Activated naive CD4-positive, alpha-beta T cell treated with anti-CD3 and anti-CD28 coated beads, Interleukin-2, amount 50 U/mL, for 24 hours (primary cell): ENCODE data around the gene TBX5.

Experiments
- H3K27ac Mint-ChIP-seq: one replicate; pipeline ENCODE4 v1.8.0; 2021; ENCODE audit warnings: mild to moderate bottlenecking, mixed read lengths
- H3K27me3 Mint-ChIP-seq: one replicate; pipeline ENCODE4 v1.8.0; 2021; ENCODE audit warnings: mixed read lengths
- H3K36me3 Mint-ChIP-seq: one replicate; pipeline ENCODE4 v1.8.0; 2021; ENCODE audit warnings: mixed read lengths
- H3K4me1 Mint-ChIP-seq: one replicate; pipeline ENCODE4 v1.8.0; 2021; ENCODE audit warnings: mixed read lengths
- H3K4me3 Mint-ChIP-seq: one replicate; pipeline ENCODE4 v1.8.0; 2021; ENCODE audit warnings: mild to moderate bottlenecking, mixed read lengths
- H3K9me3 Mint-ChIP-seq: one replicate; pipeline ENCODE4 v1.8.0; 2021; ENCODE audit warnings: mixed read lengths

Gene TBX5

DNA sequence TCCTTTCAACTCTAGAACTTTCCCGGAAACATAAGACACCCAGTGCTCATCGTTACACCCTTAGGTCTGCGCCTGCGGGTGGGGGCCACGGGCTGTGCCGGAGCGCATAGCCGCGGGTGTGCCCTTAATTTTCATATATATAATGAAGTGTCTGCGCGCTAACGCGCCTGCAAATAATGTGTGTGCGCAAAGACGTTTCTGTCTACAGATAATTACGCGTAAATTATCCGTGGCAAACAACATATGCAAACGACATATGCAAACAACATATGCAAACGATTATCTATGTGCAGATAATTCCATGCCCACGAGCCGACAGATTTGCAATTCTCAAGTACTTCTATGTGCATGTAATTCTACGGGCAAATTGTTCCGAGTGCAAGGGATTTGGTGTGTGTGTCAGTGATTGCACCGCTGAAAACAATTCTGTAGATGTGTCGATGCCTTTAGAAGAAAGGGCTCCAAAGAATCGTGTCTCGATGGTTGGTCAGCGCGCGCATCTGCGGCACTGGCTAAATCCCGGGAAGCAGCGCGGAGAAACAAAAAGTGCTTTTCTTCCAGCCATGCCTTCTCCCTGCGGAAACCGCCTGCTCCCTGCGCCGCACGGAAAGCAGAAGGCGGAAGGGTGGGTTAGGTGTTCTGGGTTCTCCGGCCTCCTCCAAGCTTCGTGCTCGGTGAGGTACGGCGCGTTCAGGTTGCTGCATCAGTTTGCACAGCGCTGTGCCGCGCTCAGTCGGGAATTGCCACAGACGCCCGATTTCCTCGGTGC, 34.5 kb upstream of the TBX5 start:
- H3K27me3 Mint-ChIP-seq, result peaks cover 49% of the 10 kb centered on the region
- H3K27ac Mint-ChIP-seq, result no peak overlapping the region
- H3K36me3 Mint-ChIP-seq, result no peaks in the 10 kb centered on the region
- no peak overlapping the region for H3K4me3 Mint-ChIP-seq
- peaks cover 7% of the 10 kb centered on the region for H3K9me3 Mint-ChIP-seq
- H3K4me1 Mint-ChIP-seq, result no peaks in the 10 kb centered on the region

DNA sequence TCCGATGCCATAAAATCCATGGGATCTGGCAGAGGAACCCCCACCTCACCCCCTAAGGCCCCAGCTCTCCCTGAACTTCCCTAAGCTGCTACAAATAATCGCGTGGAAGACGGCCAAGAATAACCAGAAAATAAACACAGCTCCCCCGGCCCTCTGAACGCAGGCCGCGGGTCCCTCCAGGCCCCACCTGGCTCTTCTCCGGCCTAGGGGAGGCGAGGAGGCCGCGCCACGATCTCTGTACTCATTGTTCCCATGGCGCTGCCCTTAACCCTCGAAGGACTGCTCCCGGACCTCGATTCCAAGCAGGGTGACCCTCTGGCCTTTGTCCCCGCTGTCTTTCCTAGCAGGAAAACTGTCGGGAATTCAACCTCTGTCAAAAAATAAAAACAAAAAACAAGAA, 33.9 kb upstream of the TBX5 start:
- peaks cover 45% of the 10 kb centered on the region for H3K27me3 Mint-ChIP-seq
- peaks cover 7% of the 10 kb centered on the region for H3K9me3 Mint-ChIP-seq
- no peak overlapping the region for H3K27ac Mint-ChIP-seq
- no peaks in the 10 kb centered on the region for H3K36me3 Mint-ChIP-seq
- no peak overlapping the region for H3K4me3 Mint-ChIP-seq
- H3K4me1 Mint-ChIP-seq, result no peaks in the 10 kb centered on the region

DNA sequence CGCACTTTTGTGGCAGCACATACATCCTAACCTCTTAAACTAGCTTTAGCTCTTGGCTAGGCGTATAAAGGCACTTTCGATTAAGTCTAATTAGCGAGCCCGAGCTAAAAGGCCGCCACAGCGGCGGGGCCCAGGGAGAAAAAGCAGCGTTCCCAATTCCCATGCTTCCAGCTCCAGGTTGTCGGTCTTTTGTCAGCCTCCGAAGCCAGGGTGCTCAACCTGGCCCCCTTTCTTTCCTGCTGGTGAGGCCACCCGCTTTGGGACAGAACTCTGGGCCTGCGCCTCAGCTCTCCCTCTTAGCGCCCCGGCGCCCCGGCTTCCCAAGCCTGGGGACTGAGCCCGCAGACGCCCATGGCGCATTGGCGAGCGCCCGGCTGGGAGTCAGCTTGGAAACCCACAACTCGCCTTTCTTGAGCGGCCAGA, 33.3 kb upstream of the TBX5 start:
- H3K4me1 Mint-ChIP-seq, result no peaks in the 10 kb centered on the region
- H3K4me3 Mint-ChIP-seq, result no peak overlapping the region
- H3K36me3 Mint-ChIP-seq, result no peaks in the 10 kb centered on the region
- no peak overlapping the region for H3K27ac Mint-ChIP-seq
- peaks cover 43% of the 10 kb centered on the region for H3K27me3 Mint-ChIP-seq
- H3K9me3 Mint-ChIP-seq, result peaks cover 7% of the 10 kb centered on the region

- Mint-ChIP-seq H3K27ac (no peak overlapping the region), H3K27me3 (peaks cover 43% of the 10 kb centered on the region), H3K9me3 (peaks cover 7% of the 10 kb centered on the region)
These were observed 32.8 kb upstream of the TBX5 start for GRCh38 chr12:114438635-114439256.

GRCh38 chr12:114434341-114434740, 28.4 kb upstream of the TBX5 start:
- Mint-ChIP-seq H3K27me3 (peaks cover 24% of the 10 kb centered on the region), H3K4me1 (no peaks in the 10 kb centered on the region), H3K36me3 (no peaks in the 10 kb centered on the region), H3K27ac (no peak overlapping the region), H3K4me3 (no peak overlapping the region), H3K9me3 (peaks cover 7% of the 10 kb centered on the region)

More at GRCh38 chr12:114438635-114439256, 32.8 kb upstream of the TBX5 start:
- no peak overlapping the region for H3K4me3 Mint-ChIP-seq
- H3K4me1 Mint-ChIP-seq, result no peaks in the 10 kb centered on the region
- no peaks in the 10 kb centered on the region for H3K36me3 Mint-ChIP-seq

DNA sequence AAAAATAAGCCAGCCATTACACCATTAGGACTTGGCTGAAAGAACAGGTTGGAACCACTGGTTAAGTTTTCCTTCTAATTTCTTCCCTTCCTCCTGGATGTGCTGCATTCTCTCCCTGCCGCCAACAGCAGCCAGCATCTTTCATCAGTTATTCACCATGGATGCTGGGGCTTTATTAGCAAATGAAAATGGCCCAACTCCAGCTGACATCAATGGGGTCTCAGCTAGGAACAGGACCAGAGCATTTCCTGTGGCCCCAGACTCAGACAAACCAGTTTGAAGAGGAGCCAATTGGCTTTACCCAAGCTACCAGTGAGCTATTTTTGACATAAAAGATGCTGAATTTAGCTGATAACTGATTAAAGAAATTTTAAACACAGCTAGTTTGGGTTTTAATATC, 26.0 kb upstream of the TBX5 start:
- Mint-ChIP-seq H3K36me3 (no peaks in the 10 kb centered on the region), H3K4me1 (no peaks in the 10 kb centered on the region), H3K9me3 (peaks cover 7% of the 10 kb centered on the region), H3K4me3 (no peak overlapping the region), H3K27ac (no peak overlapping the region), H3K27me3 (peaks cover 12% of the 10 kb centered on the region)

DNA sequence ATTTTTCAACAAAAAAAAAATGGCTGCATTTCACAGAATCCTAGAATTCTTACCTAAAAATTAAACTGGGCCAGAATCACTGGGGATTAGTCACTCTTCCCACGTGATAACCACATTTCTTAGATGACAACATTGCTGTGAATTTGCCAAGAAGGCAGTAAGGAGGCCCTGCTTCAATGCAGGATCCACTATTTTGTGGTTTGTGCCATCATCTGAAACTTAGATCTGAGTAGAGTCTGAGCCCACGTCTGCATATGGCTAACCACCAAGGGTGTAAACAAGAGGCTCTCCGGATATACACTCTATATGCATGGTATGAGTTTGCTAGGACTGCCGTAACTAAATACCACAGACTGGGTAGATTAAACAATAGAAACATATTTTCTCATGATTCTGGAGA, 24.4 kb upstream of the TBX5 start:
- Mint-ChIP-seq H3K36me3 (no peaks in the 10 kb centered on the region), H3K9me3 (peaks cover 6% of the 10 kb centered on the region), H3K4me3 (no peak overlapping the region), H3K4me1 (no peaks in the 10 kb centered on the region), H3K27ac (no peak overlapping the region), H3K27me3 (peaks cover 6% of the 10 kb centered on the region)

GRCh38 chr12:114425031-114425626, 19.2 kb upstream of the TBX5 start:
- peaks cover 8% of the 10 kb centered on the region for H3K27me3 Mint-ChIP-seq
- H3K27ac Mint-ChIP-seq, result no peak overlapping the region
- no peaks in the 10 kb centered on the region for H3K36me3 Mint-ChIP-seq
- H3K4me1 Mint-ChIP-seq, result no peaks in the 10 kb centered on the region
- H3K9me3 Mint-ChIP-seq, result peaks cover 11% of the 10 kb centered on the region
- no peak overlapping the region for H3K4me3 Mint-ChIP-seq

DNA sequence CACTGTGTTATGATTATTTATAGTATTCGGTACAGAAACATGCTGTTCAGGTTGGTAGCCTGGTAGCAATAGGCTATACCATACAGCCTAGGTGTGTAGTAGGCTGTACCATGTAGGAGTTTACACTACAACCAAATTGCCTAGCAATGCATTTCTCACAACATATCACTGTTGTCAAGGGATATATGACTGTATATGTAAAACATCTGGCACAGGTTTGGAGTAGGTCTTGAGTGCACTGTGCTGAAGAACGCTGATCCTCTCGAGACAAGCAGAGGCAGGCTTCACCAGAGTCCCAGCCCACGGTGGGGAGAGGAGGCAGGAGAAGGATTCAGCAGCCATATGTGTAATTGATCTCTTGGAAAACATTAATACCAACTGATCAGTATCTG, 15.0 kb upstream of the TBX5 start:
- H3K9me3 Mint-ChIP-seq, result peaks cover 11% of the 10 kb centered on the region
- no peaks in the 10 kb centered on the region for H3K36me3 Mint-ChIP-seq
- H3K27me3 Mint-ChIP-seq, result peaks cover 18% of the 10 kb centered on the region
- no peak overlapping the region for H3K27ac Mint-ChIP-seq
- H3K4me3 Mint-ChIP-seq, result no peak overlapping the region
- no peaks in the 10 kb centered on the region for H3K4me1 Mint-ChIP-seq

GRCh38 chr12:114420182-114420943, 14.4 kb upstream of the TBX5 start:
- H3K36me3 Mint-ChIP-seq, result no peaks in the 10 kb centered on the region
- H3K27me3 Mint-ChIP-seq, result peaks cover 18% of the 10 kb centered on the region
- H3K4me1 Mint-ChIP-seq, result no peaks in the 10 kb centered on the region
- peaks cover 5% of the 10 kb centered on the region for H3K9me3 Mint-ChIP-seq
- no peak overlapping the region for H3K4me3 Mint-ChIP-seq
- H3K27ac Mint-ChIP-seq, result no peak overlapping the region

GRCh38 chr12:114416028-114416427, 10.1 kb upstream of the TBX5 start:
- no peak overlapping the region for H3K4me3 Mint-ChIP-seq
- H3K27ac Mint-ChIP-seq, result no peak overlapping the region
- no peaks in the 10 kb centered on the region for H3K36me3 Mint-ChIP-seq
- peaks cover 39% of the 10 kb centered on the region for H3K27me3 Mint-ChIP-seq
- no peaks in the 10 kb centered on the region for H3K4me1 Mint-ChIP-seq
- H3K9me3 Mint-ChIP-seq, result no peaks in the 10 kb centered on the region

- Mint-ChIP-seq H3K27me3 (peaks cover 43% of the 10 kb centered on the region), H3K36me3 (no peaks in the 10 kb centered on the region), H3K4me1 (no peaks in the 10 kb centered on the region), H3K9me3 (no peaks in the 10 kb centered on the region), H3K27ac (no peak overlapping the region), H3K4me3 (no peak overlapping the region)
These were observed 9.6 kb upstream of the TBX5 start for GRCh38 chr12:114415525-114415868.

GRCh38 chr12:114414866-114415524, 9.1 kb upstream of the TBX5 start:
- Mint-ChIP-seq H3K27ac (no peak overlapping the region), H3K4me1 (peaks cover under 1% of the 10 kb centered on the region), H3K9me3 (no peaks in the 10 kb centered on the region), H3K36me3 (no peaks in the 10 kb centered on the region), H3K27me3 (peaks cover 48% of the 10 kb centered on the region), H3K4me3 (no peak overlapping the region)

- peaks cover 5% of the 10 kb centered on the region for H3K4me1 Mint-ChIP-seq
- no peak overlapping the region for H3K4me3 Mint-ChIP-seq
- no peak overlapping the region for H3K27ac Mint-ChIP-seq
- peaks cover 50% of the 10 kb centered on the region for H3K27me3 Mint-ChIP-seq
- no peaks in the 10 kb centered on the region for H3K9me3 Mint-ChIP-seq
- H3K36me3 Mint-ChIP-seq, result no peaks in the 10 kb centered on the region
These were observed 8.3 kb upstream of the TBX5 start for GRCh38 chr12:114414031-114414865.
